SK-N-MC (cell line): ENCODE measurements around the gene SLC35F3.

Experiments used
- EZH2 ChIP-seq: fragments of 200-600 bp; sonication (generic); IDR thresholded peaks from one replicate; pipeline ENCODE4 v1.6.1; 2017; ENCODE audit warnings: antibody characterized with exemption
- POLR2AphosphoS5 ChIP-seq: IDR thresholded peaks from 2 replicates; pipeline ENCODE4 v1.6.1; 2012; ENCODE audit warnings: mild to moderate bottlenecking, low read depth, low read length, borderline replicate concordance

- TF ChIP-seq POLR2AphosphoS5 = no peak
- TF ChIP-seq EZH2 = no peak
Measured at GRCh38 chr1:234265861-234266260, 361.4 kb downstream of the SLC35F3 start.
